22Rv1 (cell line): ENCODE data around the gene PRKD2.
"Not testable (repeated sequence)": the region's sequence is repeated elsewhere in the genome, so short reads cannot be mapped to it uniquely, and the experiment has no call there.

Experiments used
- H3K27ac ChIP-seq: fragments of 450-650 bp; 2 replicates; pipeline ENCODE4 v1.5.1; 2017
- CTCF ChIP-seq: fragments of 450-650 bp; IDR thresholded peaks from 2 replicates; pipeline ENCODE4 v1.5.1; 2017; ENCODE audit warnings: mild to moderate bottlenecking
- ZFX ChIP-seq: fragments of 450-650 bp; IDR thresholded peaks from 2 replicates; pipeline ENCODE4 v1.6.1; 2017; ENCODE audit warnings: antibody characterized with exemption, borderline replicate concordance

PRKD2 gene

DNA sequence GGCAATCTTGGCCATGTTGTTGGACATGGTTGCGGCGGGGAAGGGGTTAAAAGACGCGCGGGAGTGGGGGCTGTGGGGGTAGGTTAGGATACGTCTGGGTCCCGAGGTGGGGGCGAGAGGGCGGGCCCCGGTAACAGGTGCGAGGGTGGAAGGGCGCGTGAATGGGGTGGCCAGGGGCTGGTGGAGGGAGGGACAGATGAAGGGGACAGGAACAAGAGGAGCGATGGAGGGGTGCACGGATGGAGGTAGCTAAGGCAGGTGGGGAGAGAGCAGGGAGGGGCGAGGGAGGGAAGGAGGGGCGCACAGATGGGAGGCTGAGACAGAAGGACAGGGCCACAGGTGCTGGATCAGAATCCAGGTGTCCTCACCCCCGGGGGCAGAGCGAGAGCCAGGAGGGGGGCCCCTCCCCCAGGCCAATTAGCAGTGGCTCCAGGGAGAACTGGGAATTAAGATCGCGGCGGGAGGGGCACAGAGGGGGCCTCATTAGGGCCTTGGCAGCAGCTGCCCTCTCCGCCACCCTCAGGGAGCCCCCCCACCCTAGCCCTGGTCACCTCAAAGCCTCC, 82.2 kb downstream of the PRKD2 start:
- TF ChIP-seq ZFX = no peak
- no peak for TF ChIP-seq CTCF

DNA sequence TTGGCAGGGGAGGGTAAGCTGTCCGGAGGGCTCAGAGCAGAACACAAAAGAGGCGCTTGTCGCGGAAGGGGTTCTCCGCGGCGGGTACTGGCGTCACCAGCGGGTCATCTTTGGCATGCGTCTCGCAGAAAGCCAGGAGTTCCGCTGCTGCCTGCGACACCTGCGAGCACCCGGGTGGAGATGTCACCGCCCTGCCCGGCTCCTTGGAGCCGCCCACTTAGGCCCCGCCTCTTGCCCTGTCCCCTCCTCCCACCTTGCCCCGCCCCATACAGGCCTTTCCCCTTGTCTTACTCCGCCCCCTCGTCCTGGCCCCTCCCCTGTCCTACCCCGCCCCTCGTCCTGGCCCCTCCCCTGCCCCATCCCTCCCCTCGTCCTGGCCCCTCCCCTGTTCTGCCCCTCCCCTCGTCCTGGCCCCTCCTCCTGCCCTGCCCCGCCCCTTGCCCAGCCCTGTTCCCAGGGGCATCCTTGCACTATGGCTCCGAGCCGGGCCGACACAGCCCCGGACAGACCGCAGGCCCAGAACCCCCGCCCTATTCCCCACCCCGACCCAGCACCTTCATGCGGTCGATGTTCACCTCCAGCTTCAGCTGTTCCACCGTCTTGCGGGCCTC, 82.8 kb downstream of the PRKD2 start:
- TF ChIP-seq CTCF (no peak), ZFX (no peak)

More for the DNA sequence above, 82.2 kb downstream of the PRKD2 start:
- H3K27ac ChIP-seq = no peak overlapping the region

DNA sequence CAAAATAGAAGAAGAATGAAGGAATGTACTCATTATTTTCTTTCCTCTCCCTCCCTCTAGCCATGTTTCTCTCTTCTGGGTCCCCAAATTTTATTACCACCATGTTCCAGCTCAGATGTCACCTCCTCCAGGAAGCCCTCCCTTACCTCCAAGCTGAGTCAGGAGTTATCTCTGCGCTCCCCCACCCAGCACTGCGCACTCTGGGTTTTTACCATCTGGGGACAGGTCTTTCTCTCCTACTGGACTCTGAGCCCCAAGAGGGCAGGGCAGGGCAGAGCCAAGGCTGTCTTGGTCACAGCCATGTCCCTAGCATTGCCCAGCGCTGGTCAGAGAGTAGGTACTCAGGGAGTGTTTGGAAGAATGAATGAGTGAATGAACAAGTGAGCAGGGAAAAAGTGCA, 83.8 kb downstream of the PRKD2 start:
- TF ChIP-seq ZFX (no peak), CTCF (no peak)
- no peak overlapping the region for H3K27ac ChIP-seq

More for the DNA sequence above, 82.8 kb downstream of the PRKD2 start:
- H3K27ac ChIP-seq = no peak overlapping the region

GRCh38 chr19:46631481-46631880, 85.4 kb downstream of the PRKD2 start:
- TF ChIP-seq ZFX = no peak
- TF ChIP-seq CTCF = no peak
- H3K27ac ChIP-seq = no peak overlapping the region

GRCh38 chr19:46630586-46631205, 86.2 kb downstream of the PRKD2 start:
- H3K27ac ChIP-seq = no peak overlapping the region
- no peak for TF ChIP-seq CTCF
- no peak for TF ChIP-seq ZFX

GRCh38 chr19:46629546-46630025, 87.3 kb downstream of the PRKD2 start:
- no peak overlapping the region for H3K27ac ChIP-seq

DNA sequence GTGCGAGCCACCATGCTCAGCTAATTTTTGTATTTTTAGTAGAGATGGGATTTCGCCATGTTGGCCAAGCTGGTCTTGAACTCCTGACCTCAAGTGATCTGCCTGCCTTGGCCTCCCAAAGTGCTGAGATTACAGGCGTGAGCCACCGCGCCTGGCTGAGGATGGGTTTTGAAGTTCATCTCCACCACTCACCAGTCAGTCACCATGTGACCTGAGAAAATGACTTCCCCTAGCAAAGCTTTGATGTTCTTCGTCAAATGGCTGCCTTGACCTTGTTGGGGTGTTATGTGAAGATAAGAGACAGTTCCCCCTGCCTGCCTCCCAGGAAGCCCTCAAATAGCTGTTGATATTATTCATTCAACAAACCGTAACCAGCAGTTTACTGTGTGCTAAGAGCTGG, 87.9 kb downstream of the PRKD2 start:
- H3K27ac ChIP-seq = not testable (repeated sequence)

More at GRCh38 chr19:46629546-46630025, 87.3 kb downstream of the PRKD2 start:
- TF ChIP-seq ZFX (no peak), CTCF (no peak)
